HUES64 (cell line): ENCODE measurements around the gene ADAMTS9.

Experiments used
- H3K27ac ChIP-seq: 2 replicates; pipeline ENCODE4 v1.7.0; 2013; ENCODE audit warnings: low read depth, low read length, inconsistent platforms
- H3K27me3 ChIP-seq: 2 replicates; pipeline ENCODE4 v1.6.1; 2013; ENCODE audit warnings: mild to moderate bottlenecking, low read length; ENCODE audit not compliant: insufficient read depth
- H3K36me3 ChIP-seq: 2 replicates; pipeline ENCODE4 v1.6.1; 2013; ENCODE audit warnings: mild to moderate bottlenecking, low read length; ENCODE audit not compliant: insufficient read depth
- H3K4me1 ChIP-seq: 2 replicates; pipeline ENCODE4 v1.6.1; 2013; ENCODE audit warnings: mild to moderate bottlenecking, low read length, moderate library complexity; ENCODE audit not compliant: insufficient read depth
- H3K4me3 ChIP-seq: 2 replicates; pipeline ENCODE4 v1.5.1; 2013; ENCODE audit warnings: mild to moderate bottlenecking, low read length, moderate library complexity
- H3K9ac ChIP-seq: 2 replicates; pipeline ENCODE4 v1.6.1; 2013; ENCODE audit warnings: mild to moderate bottlenecking, low read depth, low read length
- H3K9me3 ChIP-seq: 2 replicates; pipeline ENCODE4 v1.6.1; 2013; ENCODE audit warnings: low read depth, low read length; ENCODE audit not compliant: insufficient read depth
- WGBS: fragments of 150-250, 120-280 bp; methylation state at CpG from one replicate; pipeline ENCODE4 v1.1.7; 2013; ENCODE audit warnings: missing lambda C conversion rate; 5-methylcytosine and 5-hydroxymethylcytosine counted together

Gene ADAMTS9

DNA sequence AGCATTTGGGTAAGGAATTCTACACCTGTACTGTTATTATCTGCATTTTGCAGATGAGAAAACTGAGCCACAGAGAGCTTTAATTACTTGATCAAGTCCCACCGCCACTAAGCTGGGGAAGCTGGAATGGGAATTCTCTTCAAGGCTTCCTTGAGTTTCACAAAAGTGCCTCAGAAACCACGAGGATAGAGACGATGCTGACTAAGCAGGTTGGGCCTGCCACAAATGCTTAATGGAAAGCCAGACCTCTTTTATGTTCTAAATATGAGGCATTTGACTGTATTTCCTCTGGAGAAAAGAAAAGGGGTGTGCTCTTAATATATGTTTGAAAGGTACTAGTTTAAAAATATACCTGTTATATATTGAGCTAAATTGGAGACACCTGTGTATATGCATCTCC lies 34.7 kb downstream of the ADAMTS9 start:
- WGBS = 94% methylated on average over 3 of the region's 3 CpGs
- Histone ChIP-seq H3K9ac (no peak overlapping the region), H3K4me1 (peaks cover 30% of the 10 kb centered on the region), H3K4me3 (no peak overlapping the region), H3K9me3 (no peaks in the 10 kb centered on the region), H3K27ac (no peak overlapping the region), H3K27me3 (no peaks in the 10 kb centered on the region), H3K36me3 (no peaks in the 10 kb centered on the region; the same call in 1 of the 2 replicates)

DNA sequence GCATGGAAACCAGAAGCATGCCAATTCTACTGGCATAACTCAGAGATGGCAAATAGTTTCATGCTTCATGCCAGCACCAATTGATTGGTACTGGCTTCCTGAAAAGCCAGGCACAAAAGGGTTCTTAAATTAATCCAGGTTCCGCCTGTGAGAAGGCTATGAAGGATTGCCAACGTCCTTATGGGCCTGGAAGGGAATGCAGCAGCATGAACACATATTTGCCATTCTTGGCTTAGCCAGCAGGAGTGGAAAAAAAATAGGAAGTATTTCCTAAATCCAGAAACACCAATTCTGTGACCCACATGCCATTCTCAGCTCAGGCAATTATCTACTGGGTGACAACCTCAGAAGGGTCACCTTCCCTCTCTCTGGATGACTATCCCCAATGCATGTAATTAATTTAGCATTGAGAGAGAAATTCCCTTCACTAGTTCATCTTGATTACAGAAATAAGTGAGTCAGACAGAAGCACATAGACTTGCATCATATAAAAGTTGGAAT lies 36.0 kb downstream of the ADAMTS9 start:
- H3K4me3 ChIP-seq = no peak overlapping the region
- peaks cover 30% of the 10 kb centered on the region for H3K4me1 ChIP-seq
- no peak overlapping the region for H3K9ac ChIP-seq
- peak overlapping the region; percentile 36; the same call in 1 of the 2 replicates for H3K27ac ChIP-seq
- H3K36me3 ChIP-seq = no peaks in the 10 kb centered on the region; the same call in 1 of the 2 replicates
- WGBS = 76% methylated on average over 2 of the region's 2 CpGs
- no peaks in the 10 kb centered on the region for H3K9me3 ChIP-seq
- no peaks in the 10 kb centered on the region for H3K27me3 ChIP-seq

DNA sequence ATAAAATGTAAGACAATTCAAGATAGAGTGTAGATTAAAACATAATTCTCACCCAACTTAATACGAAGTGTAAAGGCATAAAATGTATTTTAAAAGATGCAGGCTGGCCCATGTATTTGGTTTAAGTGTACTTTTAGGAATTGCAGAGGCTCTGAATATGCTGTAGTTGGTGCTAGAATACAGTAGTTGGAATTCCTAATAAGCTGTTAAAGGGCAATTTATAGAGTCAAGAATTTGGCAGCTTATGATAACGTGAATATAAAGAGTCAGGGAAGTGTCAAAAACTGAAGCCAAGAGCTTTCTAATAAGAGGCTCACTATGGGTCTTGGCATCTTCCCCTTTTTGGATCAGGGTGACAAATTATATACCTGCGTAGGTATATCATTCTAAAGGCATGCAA lies 36.5 kb downstream of the ADAMTS9 start:
- peak overlapping the region; percentile 36; the same call in 1 of the 2 replicates for H3K27ac ChIP-seq
- WGBS = 90% methylated on average over 3 of the region's 3 CpGs
- H3K9ac ChIP-seq = no peak overlapping the region

DNA sequence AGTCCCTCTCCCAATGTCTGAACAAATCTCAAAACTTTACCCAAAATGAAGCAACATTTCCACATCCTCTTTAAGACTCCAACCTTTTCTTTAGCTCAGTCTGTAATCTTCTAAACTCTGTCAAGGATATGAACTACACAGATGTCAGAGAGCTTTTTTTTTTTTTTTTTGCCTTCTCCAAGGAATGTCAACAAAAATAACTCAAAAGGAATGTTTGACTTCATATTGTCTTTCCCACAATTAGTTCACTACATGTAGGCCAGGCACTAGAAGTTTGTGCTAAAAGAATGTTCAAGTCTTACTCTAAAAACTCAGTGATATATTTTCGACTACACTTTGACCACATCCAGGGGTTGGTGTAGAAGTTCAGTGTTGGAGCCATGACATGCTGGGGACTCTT lies 37.1 kb downstream of the ADAMTS9 start:
- peaks cover 30% of the 10 kb centered on the region for H3K4me1 ChIP-seq
- no peak overlapping the region for H3K4me3 ChIP-seq
- 78% methylated on average over 1 of the region's 1 CpG for WGBS
- H3K36me3 ChIP-seq = no peaks in the 10 kb centered on the region; the same call in 1 of the 2 replicates
- H3K9me3 ChIP-seq = no peaks in the 10 kb centered on the region
- H3K27ac ChIP-seq = peak overlapping the region; percentile 37; the same call in 1 of the 2 replicates
- no peaks in the 10 kb centered on the region for H3K27me3 ChIP-seq
- no peak overlapping the region for H3K9ac ChIP-seq

More for the DNA sequence above, 36.5 kb downstream of the ADAMTS9 start:
- Histone ChIP-seq H3K4me1 (peaks cover 30% of the 10 kb centered on the region), H3K27me3 (no peaks in the 10 kb centered on the region), H3K9me3 (no peaks in the 10 kb centered on the region), H3K36me3 (no peaks in the 10 kb centered on the region; the same call in 1 of the 2 replicates), H3K4me3 (no peak overlapping the region)

DNA sequence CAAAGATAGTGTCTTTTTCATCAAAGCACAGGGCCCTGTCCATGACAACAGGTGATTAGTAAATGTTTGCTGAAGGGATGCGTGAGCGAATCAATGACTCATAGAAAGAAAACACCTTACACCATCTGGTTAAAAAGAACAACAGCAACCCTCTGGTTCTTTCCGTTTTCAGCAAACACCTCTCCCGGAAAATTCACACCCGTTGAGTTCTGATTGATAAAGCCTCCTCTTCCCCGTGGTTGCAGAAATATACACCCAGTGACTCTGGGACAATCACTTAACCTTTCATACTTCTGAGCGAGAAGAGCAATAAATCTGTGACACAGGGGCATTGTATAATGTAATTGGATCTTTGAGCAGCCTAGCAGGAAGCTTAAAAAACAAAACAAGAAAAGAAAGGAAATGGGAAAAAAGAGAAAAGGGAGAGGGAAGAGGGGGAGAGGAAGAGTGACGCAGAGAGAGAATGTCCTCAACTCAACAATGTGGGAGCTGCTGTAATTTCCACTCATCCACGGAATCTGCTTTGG lies 37.6 kb downstream of the ADAMTS9 start:
- H3K4me1 ChIP-seq = peaks cover 35% of the 10 kb centered on the region
- WGBS = 60% methylated on average over 9 of the region's 9 CpGs
- H3K27me3 ChIP-seq = no peaks in the 10 kb centered on the region
- peak overlapping the region; percentile 37; the same call in 1 of the 2 replicates for H3K27ac ChIP-seq
- no peak overlapping the region for H3K9ac ChIP-seq
- H3K36me3 ChIP-seq = no peaks in the 10 kb centered on the region; the same call in 1 of the 2 replicates
- no peaks in the 10 kb centered on the region for H3K9me3 ChIP-seq
- H3K4me3 ChIP-seq = no peak overlapping the region

DNA sequence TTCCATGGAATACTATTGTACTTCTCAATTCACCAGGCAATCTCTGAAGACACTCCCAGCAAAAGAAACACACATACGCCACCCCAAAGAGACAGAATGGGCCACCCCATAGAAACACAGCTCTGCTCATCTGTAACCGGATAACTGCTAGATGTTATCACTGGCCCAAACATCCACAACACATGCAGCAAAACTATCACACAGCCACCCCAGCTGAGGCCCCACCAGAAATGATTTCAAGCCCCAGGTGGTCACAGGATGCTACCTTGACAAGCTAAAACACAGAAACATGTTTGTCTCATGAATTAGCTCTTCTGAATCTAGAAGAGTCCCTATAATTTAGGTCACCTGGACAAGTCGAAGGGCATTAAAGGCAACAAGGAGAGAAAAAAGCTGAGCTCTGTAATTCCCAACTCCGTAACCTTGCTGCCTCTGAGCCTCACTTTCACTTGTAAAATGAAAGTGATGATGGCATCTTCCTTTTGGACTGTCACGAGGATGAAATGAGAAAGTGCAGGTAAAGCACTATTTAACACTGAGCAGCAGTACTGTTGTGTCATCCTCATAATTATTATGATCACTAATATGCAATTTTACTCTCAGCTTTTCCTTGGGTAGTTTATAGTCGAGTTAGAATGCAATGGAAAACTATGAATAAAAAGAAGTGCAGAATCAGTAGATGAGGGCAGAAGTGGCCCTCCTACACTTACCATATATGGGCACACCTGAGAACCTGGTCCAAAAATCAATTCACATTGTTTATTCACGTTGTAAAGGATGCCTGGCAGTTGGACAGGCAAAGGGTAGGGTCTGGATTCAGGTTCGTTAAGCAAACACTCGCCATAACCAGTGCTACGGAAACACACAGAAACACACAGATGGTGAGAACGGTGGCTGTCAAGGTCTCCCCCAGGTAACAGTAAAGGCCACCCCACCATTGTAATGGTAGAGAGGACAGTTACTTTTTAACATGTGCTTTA lies 38.6 kb downstream of the ADAMTS9 start:
- no peak overlapping the region for H3K9ac ChIP-seq
- no peak overlapping the region for H3K27ac ChIP-seq
- peaks cover 5% of the 10 kb centered on the region; the same call in 1 of the 2 replicates for H3K9me3 ChIP-seq
- WGBS = 95% methylated on average over 11 of the region's 11 CpGs
- no peak overlapping the region for H3K4me3 ChIP-seq
- no peaks in the 10 kb centered on the region; the same call in 1 of the 2 replicates for H3K36me3 ChIP-seq
- H3K4me1 ChIP-seq = peaks cover 35% of the 10 kb centered on the region
- no peaks in the 10 kb centered on the region for H3K27me3 ChIP-seq

DNA sequence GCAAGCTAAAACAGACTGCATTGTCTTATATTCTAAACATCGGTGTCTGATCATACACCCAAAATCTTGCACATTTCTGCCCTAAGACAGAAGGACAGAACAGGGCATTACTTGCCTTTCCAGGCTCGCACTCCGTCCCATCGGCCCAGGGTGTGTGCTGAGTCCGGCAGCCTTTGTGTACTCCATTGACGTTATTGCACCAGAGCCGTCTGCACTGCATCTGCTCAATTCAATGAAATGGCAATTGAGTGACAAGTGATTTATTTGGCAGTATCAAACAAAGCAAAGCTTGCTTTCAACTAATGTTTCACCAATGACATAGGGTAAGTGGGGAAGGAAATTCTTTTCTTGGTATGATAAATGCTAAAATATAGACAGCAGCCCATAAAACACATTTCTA lies 40.0 kb downstream of the ADAMTS9 start:
- no peaks in the 10 kb centered on the region; the same call in 1 of the 2 replicates for H3K36me3 ChIP-seq
- peaks cover 5% of the 10 kb centered on the region; the same call in 1 of the 2 replicates for H3K9me3 ChIP-seq
- no peak overlapping the region for H3K9ac ChIP-seq
- no peak overlapping the region for H3K27ac ChIP-seq
- no peaks in the 10 kb centered on the region for H3K27me3 ChIP-seq
- H3K4me3 ChIP-seq = no peak overlapping the region
- peaks cover 38% of the 10 kb centered on the region for H3K4me1 ChIP-seq
- WGBS = 91% methylated on average over 7 of the region's 7 CpGs

DNA sequence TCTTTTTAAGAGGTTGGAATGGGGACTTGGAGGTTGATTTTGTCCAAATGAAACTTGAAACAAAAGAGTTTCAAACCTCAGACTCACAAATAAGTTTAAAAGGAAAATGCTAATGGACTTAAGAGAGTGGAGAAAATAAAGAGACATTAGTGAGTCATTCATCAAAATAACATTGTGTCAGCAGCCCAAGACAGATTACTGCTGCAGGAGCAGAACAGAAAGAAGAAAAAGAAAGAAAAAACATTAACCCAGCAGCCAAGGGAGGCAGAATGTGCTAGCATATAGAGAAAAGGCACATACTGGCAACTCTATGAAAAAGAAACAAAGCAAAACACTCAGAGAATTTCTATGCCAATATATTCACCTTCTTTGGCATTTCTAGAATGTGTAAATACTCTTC lies 42.6 kb downstream of the ADAMTS9 start:
- Histone ChIP-seq H3K9me3 (peaks cover 5% of the 10 kb centered on the region; the same call in 1 of the 2 replicates), H3K27me3 (no peaks in the 10 kb centered on the region), H3K36me3 (no peaks in the 10 kb centered on the region; the same call in 1 of the 2 replicates), H3K27ac (no peak overlapping the region), H3K4me1 (peaks cover 35% of the 10 kb centered on the region), H3K4me3 (no peak overlapping the region), H3K9ac (no peak overlapping the region)

DNA sequence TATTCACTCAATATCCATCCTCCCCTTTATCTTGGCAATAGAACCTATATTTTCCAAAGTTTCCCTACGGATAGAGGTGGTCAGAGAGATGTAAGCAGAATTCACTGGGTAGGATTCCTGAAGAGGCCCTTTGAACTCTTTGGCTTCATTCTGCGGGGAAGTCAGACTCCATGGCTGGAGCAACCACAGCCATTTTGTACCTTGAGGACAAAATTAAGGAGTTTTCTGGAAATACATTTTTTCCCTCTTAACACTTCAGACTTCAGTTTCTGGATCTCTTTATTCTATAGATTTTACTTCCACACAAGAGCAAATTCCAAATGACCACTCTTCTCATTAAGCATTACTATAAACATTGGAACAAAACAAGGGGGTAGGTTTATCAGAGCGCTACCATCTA lies 43.3 kb downstream of the ADAMTS9 start:
- Histone ChIP-seq H3K4me3 (no peak overlapping the region), H3K36me3 (no peaks in the 10 kb centered on the region; the same call in 1 of the 2 replicates), H3K9me3 (peaks cover 5% of the 10 kb centered on the region; the same call in 1 of the 2 replicates), H3K27ac (no peak overlapping the region), H3K27me3 (no peaks in the 10 kb centered on the region), H3K4me1 (peaks cover 35% of the 10 kb centered on the region), H3K9ac (no peak overlapping the region)
- 91% methylated on average over 3 of the region's 3 CpGs for WGBS

DNA sequence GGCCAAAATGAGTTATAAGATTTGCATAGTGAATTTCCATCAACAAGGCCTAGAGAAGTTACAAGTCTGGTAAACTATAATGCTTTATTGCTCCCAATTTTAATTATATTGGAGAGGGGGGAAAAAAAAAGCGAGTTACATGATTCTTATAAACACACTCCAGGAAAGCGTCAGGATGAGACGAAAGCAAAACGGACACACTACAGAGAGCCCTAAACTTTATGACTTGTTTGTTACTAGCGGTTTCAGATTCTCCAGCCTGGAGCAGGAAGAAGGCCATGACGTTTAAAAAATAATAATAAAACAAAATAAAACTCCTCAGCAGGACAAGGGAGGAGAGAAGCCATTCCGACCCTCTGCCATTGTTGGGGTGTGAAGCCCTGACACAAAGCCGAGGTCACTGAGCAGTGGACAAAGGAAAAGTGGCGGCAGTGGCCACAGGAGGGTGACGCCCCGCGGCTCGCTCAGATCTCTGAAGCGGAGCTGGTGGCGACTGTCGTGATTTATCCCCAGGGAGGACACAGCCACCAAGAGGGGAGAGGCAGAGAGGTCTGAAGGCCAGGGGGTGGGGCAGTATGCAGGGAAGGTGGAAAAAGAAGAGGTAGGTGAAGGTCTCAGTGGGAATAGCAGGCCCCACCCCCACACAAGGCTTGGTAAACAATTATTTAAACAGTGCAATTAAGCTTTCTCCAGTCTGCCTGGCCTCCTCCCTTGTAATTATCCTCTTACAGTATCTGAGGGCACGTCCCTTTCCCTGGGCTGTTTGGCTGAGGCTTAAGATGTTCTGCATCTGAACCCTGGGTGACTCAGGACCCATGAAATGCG lies 45.3 kb downstream of the ADAMTS9 start:
- WGBS = 72% methylated on average over 17 of the region's 18 CpGs
- Histone ChIP-seq H3K9ac (no peak overlapping the region), H3K4me1 (peaks cover 43% of the 10 kb centered on the region), H3K9me3 (peaks cover 5% of the 10 kb centered on the region; the same call in 1 of the 2 replicates), H3K27ac (no peak overlapping the region), H3K36me3 (no peaks in the 10 kb centered on the region; the same call in 1 of the 2 replicates), H3K4me3 (no peak overlapping the region), H3K27me3 (no peaks in the 10 kb centered on the region)
